Peyer's patch (tissue), 4 donors: ENCODE measurements around the gene INPP5A.

ENCODE experiments used
- CTCF ChIP-seq, 6 experiments: fragments of 450-650 bp in 4 of 6; fragments of 200-600 bp in 2 of 6; sonication (generic) in 1 of 6; IDR thresholded peaks; one replicate each; pipeline ENCODE4 v1.5.1; 2017 to 2019; ENCODE audit warnings: antibody characterized with exemption in 6 of 6, mild to moderate bottlenecking in 3 of 6, moderate library complexity in 1 of 6
- POLR2A ChIP-seq, 2 donors: fragments of 450-650 bp; IDR thresholded peaks; one replicate each; pipeline ENCODE4 v1.5.1; 2017; ENCODE audit warnings: antibody characterized with exemption in 2 of 2, mild to moderate bottlenecking in 2 of 2, moderate library complexity in 2 of 2

GRCh38 chr10:132632851-132633684 is 95.5 kb downstream of the INPP5A start:
- TF ChIP-seq CTCF (IDR thresholded peaks at IDR 0.05), result no peak
- TF ChIP-seq POLR2A (IDR thresholded peaks at IDR 0.05), result no peak
